HG03095 (cell line): Measurements from ENCODE around the gene PSD2.
A peak's percentile ranks its signal among the peaks of the same experiment; 100 is the strongest.

Source experiments
- ATAC-seq: cut with Tn5 transposase; IDR thresholded peaks from one replicate; pipeline ENCODE4 v1.9.1; 2021; ENCODE audit warnings: moderate library complexity; ENCODE audit not compliant: unreplicated experiment

Gene PSD2

DNA sequence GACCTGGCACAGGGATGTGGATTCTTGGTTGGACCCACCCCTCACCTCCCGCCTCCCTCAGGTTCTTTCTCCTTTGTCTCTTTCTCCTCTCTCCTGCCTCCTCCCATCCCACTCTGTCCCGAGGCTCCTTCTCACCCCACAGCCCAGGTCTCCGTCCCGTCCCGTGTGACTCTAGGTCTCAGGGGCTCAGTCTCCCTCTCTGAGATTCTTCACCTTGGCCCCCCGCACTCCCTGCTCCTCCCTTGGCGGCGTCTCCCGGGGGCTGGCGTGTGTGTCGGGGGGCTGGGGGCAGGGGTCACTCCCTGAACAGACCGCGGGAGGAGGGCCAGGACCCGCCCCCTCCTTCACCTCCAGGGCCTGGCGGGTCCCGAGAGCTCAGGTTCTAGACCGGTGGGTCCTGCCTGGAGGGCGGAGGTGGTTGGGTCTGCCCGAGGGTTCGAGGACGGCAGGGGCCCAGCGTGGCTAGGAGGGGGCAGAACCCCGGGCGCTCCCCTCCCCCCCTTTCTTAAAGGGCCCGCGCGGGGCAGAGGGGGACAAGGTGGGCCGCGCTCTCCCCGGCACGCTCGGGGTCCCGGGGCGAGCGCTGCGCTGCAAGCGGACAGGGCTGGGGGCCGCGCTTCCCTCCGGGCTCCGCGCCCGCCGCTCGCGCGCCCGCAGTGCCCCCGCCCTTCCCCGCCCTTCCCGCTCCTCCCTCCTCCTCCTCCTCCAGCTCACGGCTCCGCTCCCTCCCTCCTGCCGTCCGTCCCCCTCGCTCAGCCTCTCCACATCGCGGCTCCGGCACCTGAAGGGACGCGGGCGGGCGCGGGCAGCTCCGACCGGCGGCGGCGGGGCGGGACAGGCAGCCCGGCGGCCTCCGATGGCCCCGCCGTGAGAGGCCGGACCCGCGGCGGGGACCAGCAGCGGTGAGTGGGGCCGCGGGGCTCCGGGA lies at the start of gene PSD2:
Gene PSD2, plus strand, starts transcription at position 735 of the 928 bp plus-strand sequence. CDS start 13,633 bp downstream, outside the sequence.
- ATAC-seq: no peak

DNA sequence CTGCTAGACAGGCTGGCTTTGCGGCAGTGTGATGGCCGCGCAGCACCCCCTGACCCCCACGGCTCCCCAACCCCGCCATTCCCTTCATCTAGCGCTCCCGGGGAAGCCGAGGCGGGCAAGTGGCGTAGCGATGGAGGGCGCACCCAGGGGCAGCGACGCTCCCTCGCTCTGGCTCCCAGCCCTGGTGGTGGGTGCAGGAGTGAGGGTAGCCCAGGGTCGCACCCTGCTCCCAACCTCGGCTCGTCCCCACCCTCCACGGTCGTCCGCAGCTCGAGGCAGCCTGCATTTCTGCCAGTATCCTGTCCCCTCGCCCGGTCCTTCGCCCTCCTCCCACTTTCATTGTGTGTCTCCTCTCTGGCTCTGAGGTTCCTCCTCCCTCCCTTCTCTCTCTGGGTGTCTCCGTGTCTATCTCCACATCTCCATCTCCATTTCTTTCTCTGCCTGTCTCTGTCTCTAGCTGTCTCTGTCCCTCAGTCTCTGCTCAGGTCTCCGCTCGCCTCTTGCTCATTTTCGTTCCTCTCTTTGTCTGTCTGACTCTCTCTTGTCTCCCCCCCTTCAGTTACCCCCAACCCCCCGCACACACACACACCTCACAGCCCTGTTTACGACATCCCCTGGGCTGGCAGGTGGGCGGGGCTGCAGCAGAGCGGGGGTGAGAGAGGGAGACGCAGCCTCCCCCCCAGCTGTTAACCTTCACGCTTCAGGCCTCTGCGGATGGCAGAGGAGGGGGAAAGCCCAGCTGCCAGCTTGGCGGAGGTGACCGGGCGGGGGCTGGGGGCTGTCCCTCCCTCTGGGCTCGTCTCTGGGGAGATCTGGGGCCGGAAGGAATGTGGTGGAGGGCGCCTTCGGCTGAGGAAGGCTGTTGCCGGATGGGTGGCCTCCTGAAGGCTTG lies 48.7 kb upstream of the PSD2 start:
- peak; percentile 34 for ATAC-seq

DNA sequence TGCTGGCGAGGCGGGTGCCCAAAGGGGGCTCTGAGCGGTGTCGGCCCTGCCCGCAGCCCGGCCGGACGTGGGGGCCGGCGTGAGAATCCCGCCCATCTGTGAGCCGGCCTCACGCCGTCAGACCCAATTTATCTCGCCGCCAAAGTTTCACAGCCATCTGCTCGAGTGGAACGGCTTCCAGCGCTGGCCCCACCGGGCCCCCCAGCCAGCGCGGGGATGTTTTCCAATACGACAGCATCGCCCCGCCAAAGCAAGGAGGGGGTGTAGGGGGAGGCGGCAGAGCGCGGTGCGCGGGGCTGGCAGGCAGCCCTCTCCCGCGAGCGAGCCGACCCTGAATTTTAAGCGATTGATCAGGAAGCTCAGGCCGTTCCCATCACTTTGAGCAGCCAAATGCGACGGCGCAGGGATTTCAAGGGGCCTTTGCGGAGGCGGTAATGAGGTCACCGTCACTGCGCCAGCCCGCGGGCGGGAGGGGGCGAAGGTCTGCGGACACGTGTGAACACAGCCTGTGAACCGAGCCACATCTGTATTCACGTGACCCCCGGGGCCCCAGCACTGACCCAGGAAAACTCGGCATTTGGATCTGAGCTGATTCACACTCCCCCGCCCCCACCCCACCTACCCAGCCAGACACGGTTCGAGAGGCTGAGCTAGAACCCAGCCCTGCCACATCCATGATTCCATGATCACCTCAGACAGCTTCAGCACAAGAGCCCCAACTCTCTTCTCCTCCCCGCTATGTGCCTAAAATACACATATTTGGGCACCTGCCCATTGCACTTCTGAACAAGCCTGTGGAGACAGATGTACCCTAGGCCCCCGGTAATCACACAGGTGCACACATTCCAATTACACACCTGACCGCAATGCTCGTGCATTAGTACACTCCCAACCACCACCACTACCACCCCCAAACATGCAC lies 47.8 kb upstream of the PSD2 start:
- no peak for ATAC-seq

DNA sequence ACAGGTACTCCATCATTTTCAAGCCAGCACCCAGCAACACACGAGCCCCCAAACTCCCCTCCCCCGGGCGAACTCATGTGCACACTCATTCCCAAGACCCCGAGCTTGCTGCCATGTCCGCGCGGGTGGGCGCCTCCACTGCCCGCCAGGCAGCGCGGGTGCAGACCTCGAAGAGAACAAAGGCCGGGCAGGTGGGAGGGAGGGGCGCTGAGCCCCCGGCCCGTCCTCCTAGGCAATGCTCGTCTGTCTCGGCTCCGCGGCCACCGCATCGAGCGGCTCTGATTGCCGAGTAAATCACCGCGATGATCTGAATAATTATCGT lies 47.1 kb upstream of the PSD2 start:
- no peak for ATAC-seq

DNA sequence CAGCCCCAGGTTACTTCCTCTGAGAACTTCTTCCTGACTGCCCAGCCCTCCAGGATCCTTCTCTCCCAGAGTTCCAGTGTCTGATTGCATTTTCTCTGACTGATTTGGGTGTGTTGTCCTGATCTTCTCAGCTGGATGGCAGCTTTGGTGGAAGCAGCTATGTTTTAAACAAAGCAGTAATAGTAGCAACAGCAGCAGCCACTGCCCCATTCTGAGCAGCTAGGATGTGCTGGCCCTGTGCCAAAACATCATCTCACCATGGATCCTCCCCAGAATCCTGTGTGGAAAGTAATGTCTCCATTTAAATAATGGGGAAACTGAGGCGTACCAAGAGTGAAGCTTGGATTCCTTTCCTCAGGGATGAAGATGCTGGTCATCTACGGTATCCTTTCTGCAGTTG lies 46.4 kb upstream of the PSD2 start:
- ATAC-seq: no peak

DNA sequence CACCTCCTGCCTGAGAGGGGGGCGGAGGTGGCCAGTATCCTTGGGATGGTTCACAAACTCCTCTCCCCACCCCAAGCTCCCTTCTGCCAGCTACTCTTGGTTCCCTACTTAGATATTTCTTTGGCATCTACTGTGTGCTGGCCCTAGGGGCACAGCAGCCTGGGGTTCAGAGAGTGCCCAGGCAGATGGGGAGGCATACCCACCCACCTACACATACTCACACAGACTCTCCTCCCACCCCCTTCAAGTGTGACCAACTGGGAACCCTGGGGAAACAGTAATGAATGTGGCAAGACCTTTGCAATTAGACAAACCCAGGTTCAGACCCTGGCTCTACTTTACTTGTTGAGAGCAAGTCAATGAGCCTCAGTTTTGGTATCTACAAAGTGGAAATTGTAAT lies 44.4 kb upstream of the PSD2 start:
- no peak for ATAC-seq

GRCh38 chr5:139752506-139753473 lies 42.8 kb upstream of the PSD2 start:
- no peak for ATAC-seq

DNA sequence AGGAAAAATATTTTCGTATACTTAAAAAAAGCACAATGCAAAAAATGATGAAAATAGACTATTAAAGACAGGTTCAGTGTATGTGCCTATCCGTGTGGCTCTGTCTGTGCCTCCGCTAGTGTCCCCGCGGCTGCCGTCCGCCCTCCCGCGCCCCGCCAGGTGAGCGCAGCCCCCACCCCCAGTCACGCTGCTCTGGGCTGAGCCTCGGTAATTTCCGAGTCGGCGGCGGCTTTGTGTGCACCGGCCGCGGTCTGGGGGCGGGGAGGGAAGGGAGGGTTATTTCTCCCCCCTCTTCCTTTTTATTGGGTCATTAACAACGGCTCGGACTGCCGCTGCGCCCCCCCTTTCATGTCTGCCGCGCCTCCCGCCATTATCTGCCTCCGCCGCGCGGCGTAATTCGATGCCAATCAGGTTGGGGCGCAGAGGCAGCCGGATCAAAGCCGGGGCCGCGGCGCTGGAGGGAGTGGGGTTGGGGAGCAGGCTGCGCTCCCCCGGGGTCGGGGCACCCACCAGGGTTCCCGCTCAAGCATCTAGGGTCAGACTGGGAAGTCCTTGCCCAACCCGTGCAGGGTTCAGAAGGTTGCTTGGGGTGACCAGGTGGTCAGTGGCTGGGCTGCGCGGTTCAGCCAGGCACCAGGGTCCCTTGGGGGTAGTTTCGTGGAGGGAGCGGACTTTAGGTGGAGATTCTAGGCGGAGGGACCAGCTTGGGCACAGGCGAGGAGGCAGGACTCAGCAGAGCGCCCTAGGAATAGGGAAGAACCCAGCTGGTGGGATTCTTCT lies 39.5 kb upstream of the PSD2 start:
- no peak for ATAC-seq

DNA sequence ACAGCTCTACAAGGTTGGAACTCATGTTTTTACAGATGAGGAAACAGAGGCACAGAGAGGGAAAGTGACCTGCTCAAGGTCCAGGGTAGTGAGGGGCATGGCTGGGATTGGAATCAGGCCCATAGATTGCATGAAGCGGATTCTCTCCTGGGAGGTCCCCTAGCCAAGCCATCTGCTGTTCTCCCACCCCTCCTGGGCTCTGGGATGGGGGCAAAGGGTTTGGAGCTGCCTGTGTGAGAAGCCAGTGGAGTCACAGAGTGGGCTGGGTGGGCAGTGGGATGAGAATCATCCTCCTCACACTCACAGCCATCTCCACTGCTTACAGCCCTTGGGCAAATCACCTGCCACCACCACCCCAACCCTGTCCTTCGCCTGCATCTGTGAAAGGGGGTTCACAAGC lies 38.6 kb upstream of the PSD2 start:
- ATAC-seq: no peak

GRCh38 chr5:139757727-139758509 lies 37.7 kb upstream of the PSD2 start:
- no peak for ATAC-seq

DNA sequence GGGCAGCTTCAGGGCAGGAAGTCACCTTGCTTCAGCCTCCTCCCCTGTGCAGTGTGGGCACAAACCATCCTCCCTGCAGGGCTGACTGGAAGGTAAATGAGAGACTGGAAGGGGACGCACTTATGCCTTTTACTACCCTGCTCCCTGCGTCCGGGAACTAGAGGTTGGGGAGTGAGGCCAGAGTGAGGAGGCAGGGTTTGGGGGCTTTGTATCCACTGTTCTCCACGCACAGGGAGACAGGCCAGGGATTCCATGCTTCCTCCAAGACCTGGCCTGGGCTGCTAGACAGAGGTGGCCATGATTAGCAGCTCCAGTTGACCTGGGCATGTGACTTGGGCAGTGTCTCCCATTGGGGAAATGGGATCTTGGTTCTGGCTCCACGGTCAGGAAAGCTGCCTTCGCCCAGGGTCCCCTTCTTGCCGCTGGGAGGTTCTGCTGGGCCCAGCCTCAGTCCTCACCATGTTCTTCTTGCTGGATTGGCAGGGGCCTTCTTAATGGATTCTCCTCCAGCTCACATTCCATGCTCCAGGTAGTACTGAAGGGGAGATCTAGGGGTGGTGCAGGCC lies 37.0 kb upstream of the PSD2 start:
- no peak for ATAC-seq

- ATAC-seq: no peak
Measured at GRCh38 chr5:139759219-139759721, 36.3 kb upstream of the PSD2 start.

- no peak for ATAC-seq
Measured at GRCh38 chr5:139760066-139761056, 35.2 kb upstream of the PSD2 start.

DNA sequence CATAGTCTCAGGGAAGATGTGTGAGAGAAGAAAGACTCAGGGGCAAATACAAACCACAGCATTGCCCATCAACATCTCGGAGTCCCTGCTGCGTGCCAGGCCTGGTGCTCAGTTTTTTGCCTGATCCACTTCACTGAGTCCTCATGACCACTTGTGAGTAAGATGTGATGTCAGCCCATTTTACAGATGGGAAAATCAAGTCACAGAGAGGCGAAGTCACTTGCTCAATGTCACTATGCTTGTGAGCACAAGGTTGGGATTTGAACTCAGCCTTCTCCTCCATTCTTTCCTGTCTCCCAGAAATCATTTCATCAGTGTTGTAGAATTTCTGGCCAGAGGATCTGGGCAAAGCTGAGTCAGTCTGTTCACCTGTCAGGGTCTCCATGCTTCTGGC lies 34.6 kb upstream of the PSD2 start:
- no peak for ATAC-seq

DNA sequence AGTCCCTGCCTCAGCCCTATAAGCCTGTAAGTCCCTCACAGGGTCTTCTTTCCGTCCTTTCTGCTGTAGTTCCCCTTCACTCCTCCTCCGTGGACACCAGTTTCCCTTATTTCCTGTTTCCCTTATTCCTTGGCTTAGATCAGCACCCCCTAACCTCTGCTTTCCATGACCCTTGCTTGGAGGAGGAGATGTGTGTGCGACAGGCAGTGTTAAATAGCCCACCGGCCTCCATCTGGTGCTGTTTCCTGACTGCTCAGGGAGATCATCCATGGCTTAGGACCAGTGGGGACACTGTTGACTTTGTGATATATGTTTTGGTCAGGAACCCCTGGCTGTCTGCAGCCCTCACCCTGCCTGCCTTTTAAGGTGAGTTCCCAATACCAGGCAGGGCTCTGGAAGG lies 34.1 kb upstream of the PSD2 start:
- no peak for ATAC-seq

DNA sequence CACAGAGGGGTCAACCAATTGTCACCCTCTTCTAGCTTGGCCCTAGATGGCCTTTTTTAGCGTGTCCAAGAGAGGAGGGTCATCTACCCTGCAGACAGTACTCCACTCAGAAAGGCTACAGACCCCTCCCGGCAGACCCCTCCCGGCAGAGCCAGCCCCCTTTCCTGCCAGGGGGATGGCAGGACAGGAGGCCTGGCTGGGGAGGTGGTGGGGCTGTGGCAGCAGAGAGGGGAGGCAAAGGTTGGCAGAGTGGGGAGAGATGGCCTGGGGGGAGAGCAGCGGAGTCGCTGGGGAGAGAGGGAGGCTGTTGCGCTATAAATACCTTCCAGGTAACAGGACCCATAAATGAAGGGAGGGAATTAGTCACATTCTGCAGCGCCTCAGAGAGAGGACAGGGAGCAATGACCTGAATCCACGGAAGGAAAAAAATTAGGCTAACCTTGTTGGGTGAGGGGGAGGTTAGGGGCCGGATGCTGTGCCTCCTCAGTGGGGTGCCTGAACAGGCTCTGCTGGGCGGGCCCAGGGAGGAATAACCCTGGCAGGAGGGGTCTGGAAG lies 32.9 kb upstream of the PSD2 start:
- no peak for ATAC-seq
